GM10847 (cell line): ENCODE data around the gene ROR2.

Source experiments
- POLR2A ChIP-seq: IDR thresholded peaks from 2 replicates; pipeline ENCODE4 v1.6.1; 2011; ENCODE audit not compliant: insufficient read length; ENCODE audit errors: extremely low read depth

ROR2 gene

DNA sequence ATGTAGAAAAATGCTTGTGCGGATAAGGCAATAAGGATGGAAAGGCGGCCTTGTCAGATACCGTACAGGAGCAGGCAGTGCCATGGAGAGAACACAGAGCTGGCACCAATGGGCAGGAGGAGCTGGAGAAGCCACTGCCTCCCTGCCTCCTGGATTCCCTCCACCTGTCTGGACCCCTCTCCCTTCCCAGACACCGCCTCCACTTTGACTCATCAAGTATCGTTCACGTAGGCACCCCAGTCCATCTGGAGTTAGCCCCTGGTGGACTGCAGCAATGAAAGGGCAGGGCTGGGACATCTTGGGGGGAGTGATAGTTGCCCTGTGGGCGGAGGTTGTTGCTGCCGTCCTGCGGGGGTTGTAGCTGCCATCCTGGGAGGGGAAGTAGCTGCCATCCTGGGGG is 232.0 kb downstream of the ROR2 start:
- no peak for TF ChIP-seq POLR2A

DNA sequence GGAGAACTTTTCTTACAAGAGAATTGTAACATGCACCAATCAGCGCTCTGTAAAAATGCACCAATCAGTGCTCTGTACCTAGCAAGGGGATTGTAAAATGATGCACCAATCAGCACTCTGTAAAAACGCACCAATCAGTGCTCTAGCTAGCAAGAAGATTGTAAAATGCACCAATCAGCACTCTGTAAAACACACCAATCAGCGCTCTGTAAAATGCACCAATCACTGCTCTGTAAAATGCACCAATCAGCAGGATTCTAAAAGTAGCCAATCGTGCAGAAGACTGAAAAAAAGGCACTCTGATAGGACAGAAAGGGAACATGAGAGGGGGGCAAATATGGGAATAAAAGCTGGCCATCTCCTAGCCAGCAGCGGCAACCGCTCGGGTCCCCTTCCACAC is 233.2 kb downstream of the ROR2 start:
- no peak for TF ChIP-seq POLR2A

DNA sequence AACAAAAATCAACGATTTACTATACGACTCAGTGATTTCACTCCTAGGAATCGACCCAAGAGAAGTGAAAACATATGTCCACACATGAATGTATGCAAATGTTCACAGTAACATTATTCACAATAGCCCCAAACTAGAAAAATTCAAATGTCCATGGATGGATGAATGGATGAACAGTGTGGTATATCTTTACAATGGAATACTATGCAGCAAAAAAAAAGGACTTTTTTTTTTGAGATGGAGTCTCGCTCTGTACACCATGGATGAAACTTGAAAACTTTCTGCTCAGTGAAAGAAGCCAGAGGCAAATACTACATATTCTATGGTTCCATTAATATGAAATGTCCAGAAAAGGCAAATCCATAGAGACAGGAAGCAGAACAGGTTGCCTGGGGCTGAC is 233.8 kb downstream of the ROR2 start:
- no peak for TF ChIP-seq POLR2A

DNA sequence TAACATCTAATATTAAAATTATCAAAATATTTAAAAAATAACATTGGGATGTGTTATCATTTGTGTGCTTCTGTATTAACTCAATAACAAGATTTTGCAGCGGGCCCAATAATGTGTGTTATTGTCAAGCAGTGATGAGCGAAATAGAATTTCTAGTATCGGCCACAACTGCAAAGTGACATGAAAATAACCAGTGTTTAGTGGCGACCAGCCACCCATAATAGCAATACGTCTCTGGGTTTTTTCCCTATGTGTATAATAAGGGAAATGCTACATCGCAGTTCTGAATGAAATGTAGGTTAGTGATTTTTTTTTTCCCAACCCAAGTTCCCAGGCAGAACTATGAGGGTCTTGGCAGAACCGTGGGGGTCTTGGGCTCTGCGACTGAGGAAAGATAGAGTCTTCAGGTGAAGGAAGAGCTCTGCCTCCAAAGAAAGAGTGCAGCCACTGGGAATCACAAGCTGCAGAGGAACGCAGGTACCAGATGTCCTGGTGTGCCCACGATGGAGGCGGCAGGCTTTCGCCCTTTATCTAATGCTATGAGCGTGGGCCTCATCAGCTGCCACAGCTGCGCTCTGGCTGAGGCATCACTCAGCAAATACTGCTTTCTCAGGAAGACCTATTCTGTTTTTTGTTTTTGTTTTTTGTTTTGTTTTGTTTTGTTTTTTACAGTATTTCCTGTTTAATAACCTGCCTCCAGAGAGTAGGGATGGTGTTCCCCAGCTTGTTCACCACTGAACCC is 235.0 kb downstream of the ROR2 start:
- TF ChIP-seq POLR2A = no peak

DNA sequence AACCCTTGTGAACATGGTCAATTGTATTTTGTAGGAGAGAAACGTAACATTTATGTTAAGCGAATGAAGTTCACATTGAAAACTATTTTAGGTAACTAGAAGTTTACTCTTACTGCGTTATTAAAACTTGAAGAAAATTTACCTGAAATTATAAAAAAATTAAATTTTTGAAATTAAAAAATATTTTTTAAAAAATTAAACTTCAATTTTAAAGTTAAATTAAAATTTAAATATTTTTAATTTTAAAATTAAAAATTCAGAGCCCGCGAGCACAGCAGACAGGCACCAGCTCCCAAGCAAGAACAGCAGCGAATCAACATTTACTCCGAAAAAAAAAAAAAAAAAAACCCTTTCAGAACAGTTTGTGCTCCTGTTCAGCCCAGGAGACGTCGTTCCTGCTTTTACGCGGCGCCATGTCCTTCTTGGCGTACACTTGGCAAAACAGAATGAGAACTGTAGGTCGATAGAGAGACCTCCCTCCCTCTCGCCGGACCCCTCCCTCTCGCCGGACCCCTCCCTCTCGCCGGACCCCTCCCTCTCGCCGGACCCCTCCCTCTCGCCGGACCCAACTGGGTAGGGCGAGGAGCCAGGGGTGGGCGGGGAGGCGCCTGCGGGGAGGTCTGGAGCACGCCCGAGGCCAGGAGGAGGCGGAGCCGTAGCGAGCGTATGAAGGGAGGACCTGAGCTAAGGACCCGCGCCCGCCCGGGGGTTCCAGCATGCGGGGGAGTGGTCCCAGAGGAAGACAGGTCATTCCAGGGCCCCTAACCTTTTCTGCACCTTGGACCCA is 235.8 kb downstream of the ROR2 start:
- no peak for TF ChIP-seq POLR2A

DNA sequence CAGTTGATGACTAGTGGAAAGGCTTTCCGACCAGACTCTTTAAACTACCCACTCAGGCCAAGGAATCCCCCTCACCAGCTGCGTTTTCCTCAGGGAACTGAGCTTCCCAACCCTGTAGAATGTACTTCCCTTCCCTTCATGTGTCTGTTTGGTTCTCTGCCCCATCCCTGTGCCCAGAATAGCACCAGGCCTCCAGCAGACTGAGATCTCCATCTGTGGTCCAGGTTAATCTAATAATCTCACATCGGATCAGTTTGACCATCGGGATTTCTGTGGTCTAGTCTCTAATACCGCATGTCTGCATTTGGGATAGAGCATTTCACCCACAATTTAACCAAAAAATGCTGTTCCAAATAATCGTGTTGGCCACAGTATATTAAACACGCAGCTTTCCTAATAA is 237.2 kb downstream of the ROR2 start:
- no peak for TF ChIP-seq POLR2A

DNA sequence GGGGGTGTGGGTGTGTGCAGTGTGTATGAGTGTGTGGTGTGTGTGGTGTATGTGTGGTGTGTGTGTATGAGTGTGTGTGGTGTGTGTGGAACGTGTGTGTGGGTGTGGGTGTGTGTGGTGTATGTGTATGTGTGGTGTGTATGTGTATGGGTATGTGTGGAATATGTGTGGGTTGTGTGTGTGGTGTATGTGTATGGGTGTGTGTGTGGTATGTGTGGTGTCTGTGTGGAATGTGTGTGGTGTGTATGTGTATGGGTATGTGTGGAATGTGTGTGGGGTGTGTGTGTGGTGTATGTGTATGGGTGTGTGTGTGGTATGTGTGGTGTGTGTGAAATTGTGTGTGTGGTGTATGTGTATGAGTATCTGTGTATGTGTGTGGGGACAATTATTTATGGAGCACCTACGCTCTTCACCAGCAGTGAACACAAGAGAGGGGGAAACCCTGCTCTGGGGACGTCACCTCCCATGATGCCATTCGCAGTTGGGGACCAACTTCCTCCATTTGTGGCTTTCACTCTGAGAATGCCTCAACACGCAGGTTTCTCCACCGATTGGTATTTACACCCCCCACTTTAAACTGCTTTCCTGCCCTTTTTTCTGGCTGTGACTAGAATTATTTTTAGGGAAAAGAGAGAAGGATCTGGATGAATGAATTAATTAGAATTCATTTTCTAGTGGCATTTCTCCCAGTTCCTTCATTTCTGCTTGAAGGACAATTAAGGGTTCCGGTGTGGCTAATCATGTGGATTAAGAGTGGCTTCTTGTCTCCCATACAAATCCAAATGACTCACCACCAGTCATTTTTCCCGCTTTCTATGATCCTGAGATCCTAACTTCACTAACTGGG is 238.1 kb downstream of the ROR2 start:
- TF ChIP-seq POLR2A = peak; percentile 23

DNA sequence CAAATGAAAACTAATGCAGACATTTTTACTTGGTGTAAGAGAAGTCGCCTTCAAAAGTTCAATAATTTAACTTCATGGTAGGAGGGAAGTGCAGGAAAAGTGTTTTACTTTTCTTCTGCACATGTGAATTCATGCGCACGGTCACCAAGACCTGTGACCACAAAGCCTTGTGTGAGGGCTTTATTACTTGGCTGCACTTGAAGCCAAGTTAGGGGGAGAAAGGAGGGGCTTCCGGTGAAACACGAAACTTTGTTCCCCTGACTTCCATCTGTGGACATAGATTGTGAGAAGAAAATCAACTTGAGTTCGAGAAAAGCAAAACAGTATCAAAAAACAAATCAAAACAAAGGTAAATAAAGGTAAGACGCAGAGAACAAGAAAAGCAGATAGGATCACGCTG is 239.9 kb downstream of the ROR2 start:
- TF ChIP-seq POLR2A = no peak

DNA sequence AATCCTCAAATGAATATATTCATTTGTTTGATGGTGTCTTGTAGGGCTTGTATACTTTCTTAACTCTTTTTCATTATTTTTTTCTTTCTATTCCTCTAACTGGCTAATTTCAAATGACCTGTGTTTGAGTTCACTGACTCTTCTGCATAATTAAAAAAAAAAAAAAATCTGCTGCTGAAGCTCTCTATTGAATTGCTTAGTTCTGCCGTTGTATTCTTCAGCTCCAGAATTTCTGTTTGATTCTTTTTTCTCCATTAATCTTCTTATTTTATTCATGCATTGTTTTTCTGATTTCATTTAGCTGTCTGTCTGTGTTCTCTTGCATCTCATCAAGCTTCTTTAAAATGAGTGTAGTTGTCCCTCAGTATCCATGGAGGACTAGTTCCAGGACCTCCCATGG is 244.6 kb downstream of the ROR2 start:
- TF ChIP-seq POLR2A = no peak

DNA sequence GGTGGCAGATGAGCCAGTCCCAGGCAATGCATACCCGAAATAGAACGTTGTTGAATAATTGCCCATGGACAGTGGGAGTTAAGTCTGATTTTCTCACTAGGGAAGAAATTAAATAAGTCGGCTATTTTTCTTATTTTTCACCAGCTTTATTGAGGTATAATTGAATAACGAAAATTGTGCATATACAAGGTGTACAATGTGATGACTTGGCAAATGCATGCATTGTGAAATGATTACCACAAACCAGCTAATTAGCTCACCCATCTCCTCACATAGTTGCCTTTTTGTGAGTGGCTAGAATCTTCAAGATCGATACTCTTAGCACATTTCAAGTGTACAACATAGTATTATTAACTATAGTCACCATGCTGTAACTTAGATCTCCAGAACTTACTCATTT is 249.6 kb downstream of the ROR2 start:
- TF ChIP-seq POLR2A = no peak

DNA sequence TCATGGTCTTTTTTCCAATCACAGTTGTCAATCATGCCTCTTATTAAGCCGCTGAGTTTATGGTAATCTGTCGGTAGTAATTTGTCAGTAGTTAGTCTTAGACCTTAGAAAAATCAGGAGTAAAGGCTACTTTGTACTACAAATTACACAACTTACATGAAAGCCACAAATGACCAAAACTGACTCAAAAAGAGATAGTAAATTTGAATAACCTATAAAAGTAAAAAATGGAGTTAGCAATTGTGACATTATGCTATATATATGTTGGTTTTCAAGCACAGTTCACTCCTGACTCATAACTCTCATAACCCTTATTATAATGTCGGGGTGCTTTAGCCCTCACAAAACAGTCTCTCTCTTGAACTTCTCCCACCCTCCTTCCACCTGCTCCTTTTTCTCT is 251.8 kb downstream of the ROR2 start:
- no peak for TF ChIP-seq POLR2A

DNA sequence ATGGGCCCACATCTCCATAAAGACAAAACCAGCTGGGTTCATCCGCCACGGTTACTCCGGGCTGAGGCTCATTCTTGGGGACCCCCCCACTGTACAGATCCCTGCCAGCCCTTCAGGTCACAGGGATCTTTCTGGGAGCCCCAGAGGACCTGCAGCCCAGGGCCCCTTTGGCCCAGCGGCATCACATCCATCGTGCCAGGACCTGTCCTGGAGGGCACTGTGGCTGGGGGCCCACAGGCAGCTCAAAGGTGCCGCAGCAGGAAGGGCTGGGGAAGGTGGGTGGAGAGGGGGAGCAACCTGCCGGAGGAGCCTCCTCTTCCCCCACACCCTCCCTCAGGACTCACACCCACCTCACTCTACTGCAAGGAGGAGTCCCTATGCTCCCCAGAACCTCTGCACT is 252.8 kb downstream of the ROR2 start:
- no peak for TF ChIP-seq POLR2A

DNA sequence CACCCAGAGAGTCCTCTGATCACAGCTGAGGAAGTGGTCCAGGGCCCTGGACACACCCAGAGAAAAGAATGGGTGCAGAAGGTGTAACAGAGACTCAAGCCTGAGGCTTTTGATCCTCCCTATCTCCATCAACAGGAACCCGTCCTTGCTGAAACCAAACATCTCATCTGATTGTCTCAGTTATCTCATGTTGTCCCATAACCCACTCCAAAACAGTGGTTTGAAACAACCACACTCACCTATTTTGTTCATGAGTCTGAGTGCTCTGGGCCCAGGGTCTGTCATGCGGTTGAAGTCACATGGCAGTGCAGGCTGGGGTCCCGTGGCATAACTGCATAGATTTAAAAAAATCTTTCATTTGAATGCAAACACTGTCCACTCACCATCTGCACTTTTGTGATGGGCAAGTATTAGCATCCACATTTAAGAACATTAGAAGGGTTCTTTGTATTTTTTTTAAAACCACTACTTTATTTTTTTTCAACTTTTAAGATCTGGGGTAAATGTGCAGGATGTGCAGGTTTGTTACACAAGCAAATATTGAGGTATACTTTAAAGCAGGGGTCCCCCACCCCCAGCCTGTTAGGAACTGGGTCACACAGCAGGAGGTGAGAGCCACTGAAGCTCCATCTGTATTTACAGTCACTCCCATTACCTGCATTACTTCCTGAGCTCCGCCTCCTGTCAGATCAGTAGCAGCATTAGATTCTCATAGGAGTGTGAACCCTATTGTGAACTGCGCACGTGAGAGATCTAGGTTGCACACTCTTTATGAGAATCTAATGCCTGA is 255.8 kb downstream of the ROR2 start:
- no peak for TF ChIP-seq POLR2A

DNA sequence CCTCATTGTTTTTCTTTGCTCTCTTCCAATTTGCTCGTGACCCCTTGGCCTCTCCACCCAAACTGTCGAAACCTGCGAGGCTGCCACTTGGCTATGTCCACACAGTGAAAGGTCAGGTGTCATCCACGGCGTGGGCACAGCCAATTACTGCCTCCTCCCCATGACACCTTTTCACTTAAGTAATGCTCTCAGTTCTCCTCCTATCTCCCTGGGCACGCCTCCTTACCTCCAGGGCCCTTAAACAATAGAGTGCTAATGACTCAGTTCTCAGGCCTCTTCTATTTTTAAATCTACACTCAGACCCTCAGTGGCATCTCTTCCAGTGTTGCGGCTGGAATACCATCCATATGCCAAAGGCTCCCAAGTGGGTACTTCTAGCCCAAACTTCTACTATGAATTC is 256.8 kb downstream of the ROR2 start:
- no peak for TF ChIP-seq POLR2A

DNA sequence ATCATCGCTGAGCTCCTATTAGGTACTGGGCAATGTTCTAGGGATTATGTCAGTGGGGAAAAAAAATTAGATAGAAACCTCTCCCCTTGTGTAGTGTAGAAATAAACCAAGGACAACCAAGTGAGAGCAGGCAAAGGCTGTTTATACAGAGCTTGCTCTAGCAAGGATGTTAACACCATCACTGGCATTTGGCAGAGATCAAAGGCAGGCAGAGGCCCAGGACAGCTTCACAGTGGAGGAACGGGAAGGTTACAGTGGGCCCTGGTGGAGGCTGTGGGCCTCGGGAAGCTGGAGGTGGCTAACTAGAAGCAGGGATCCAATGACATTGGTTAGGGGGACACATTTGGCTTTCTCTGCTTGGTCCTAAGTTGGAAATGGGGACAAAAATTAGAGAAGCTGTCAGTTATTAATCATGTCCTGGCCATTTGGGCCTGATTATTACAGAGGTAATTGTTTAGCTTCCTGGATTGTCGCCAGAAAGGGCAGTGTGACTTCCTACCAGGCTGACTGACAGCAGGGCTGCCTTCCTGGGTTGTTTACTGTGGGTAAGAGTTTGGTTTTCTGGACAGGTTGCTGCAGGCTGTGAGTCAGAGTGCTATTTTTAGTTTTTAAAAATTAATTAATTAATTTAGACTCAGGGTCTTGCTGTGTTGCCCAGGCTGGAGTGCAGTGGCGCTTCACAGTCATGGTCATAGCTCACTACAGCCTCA is 259.3 kb downstream of the ROR2 start:
- no peak for TF ChIP-seq POLR2A

DNA sequence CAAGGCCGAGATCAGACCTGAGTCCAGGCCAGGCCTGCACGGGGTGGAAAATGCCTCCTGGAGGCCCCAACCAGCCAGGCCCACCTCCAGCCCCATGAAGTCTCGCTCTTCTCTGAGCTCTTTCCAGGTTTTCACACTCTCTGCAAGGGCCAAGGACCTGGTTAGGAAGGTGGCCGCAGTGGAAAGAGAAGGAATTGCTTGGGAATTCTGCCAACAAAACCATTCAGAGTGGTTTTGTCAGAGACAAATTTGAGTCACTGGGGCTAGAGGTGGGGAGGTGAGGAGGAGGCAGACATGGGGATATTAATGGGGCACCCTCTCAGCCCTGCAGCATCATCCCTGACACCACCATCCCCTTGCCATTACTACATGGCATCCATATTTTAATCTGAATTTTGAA is 261.0 kb downstream of the ROR2 start:
- TF ChIP-seq POLR2A = no peak
